K562 (cell line): Measurements from ENCODE around the gene PLEKHA6. TPM values are rescaled to one million over a fixed set of nuclear protein-coding genes. Genes with fewer than 3 reads are reported as not detected.
A peak's percentile ranks its signal among the peaks of the same experiment; 100 is the strongest.

Source experiments
- ATAC-seq: fragments of 200-7000 bp; cut with Tn5 transposase; 3 replicates; pipeline ENCODE4 v1.9.1; 2020; ENCODE audit warnings: moderate library complexity
- BruUV-seq: library from RNA; stranded (reverse); fragments of 400-500 nt; replicated peaks from 2 replicates; lab custom pipeline; 2021; lab: Mats Ljungman, UMichigan
- CTCF ChIA-PET: fragments of 300-600 bp; formaldehyde crosslinking; extraction: SDS; loops from one replicate; lab custom pipeline; 2021; ENCODE audit warnings: low intra/inter-chr PET ratio; lab: Yijun Ruan, JAX
- POLR2A ChIA-PET: fragments of 300-600, 350-650 bp; sonication (Branson Sonifier 250); formaldehyde crosslinking; extraction: SDS; loops from one replicate; lab custom pipeline; 2021; ENCODE audit warnings: antibody characterized with exemption, inconsistent platforms; lab: Yijun Ruan, JAX
- DNase-seq, 4 experiments: peaks; one replicate each; pipeline versions ENCODE4 v3.0.0 to v3.0.0-alpha.2; 2011 to 2018; ENCODE audit warnings: low spot score in 3 of 4, mixed read lengths in 3 of 4; ENCODE audit errors: extremely low read depth in 1 of 4
- FAIRE-seq: peaks from 2 replicates; lab custom pipeline; 2011; peaks lifted over from hg19 to GRCh38; lab: Jason Lieb, UNC
- H2AFZ ChIP-seq: 2 replicates; pipeline ENCODE4 v1.6.0; 2011; ENCODE audit warnings: low read depth, low read length, control low read depth, inconsistent platforms
- H3K27ac ChIP-seq: fragments of 200-600 bp; 3 replicates; pipeline ENCODE4 v1.8.0; 2011; ENCODE audit warnings: low read depth, mild to moderate bottlenecking, control low read depth, inconsistent platforms, low read length, moderate library complexity, mixed read lengths; ENCODE audit errors: extremely low read depth
- H3K27me3 ChIP-seq, 2 experiments: fragments of 300-600 bp in 1 of 2; 2 replicates in 1 of 2; 3 replicates in 1 of 2; pipeline versions ENCODE4 v1.6.0 to v1.8.0; 2011; ENCODE audit warnings: inconsistent platforms in 2 of 2, low read length in 2 of 2, mild to moderate bottlenecking in 1 of 2, mixed read lengths in 1 of 2, moderate library complexity in 1 of 2; ENCODE audit not compliant: control insufficient read depth in 2 of 2, insufficient read depth in 2 of 2
- H3K36me3 ChIP-seq: fragments of 300-600 bp; 3 replicates; pipeline ENCODE4 v1.8.0; 2011; ENCODE audit warnings: mild to moderate bottlenecking, low read length, inconsistent platforms; ENCODE audit not compliant: control insufficient read depth, insufficient read depth
- H3K4me1 ChIP-seq, 2 experiments: fragments of 200-600 bp in 1 of 2; replicated peaks in 1 of 2; 2 replicates in 1 of 2; 3 replicates in 1 of 2; pipeline versions ENCODE4 v1.5.1 to v1.8.0; 2011; ENCODE audit warnings: inconsistent platforms in 2 of 2, low read length in 2 of 2, mild to moderate bottlenecking in 1 of 2, mixed read lengths in 1 of 2, moderate library complexity in 1 of 2; ENCODE audit not compliant: control insufficient read depth in 2 of 2, insufficient read depth in 2 of 2
- H3K4me2 ChIP-seq: 2 replicates; pipeline ENCODE4 v1.6.1; 2011; ENCODE audit warnings: low read length, control low read depth, inconsistent platforms, mixed read lengths; ENCODE audit not compliant: insufficient read depth
- H3K4me3 ChIP-seq: fragments of 200-600 bp; sonication (generic), shearing (Covaris generic); 2 replicates; pipeline ENCODE4 v1.5.1; 2016; ENCODE audit warnings: control low read depth, inconsistent platforms
- H3K79me2 ChIP-seq: fragments of 200-600 bp; 3 replicates; pipeline ENCODE4 v1.8.0; 2011; ENCODE audit warnings: low read length, inconsistent platforms; ENCODE audit not compliant: control insufficient read depth, insufficient read depth
- H3K9ac ChIP-seq, 2 experiments: 2 replicates each; pipeline versions ENCODE4 v1.6.0 to v1.6.1; 2011; ENCODE audit warnings: low read depth in 2 of 2, low read length in 2 of 2, control low read depth in 1 of 2, inconsistent platforms in 1 of 2, mild to moderate bottlenecking in 1 of 2, mixed read lengths in 1 of 2; ENCODE audit not compliant: insufficient read depth in 1 of 2
- H3K9me1 ChIP-seq: one replicate; pipeline ENCODE4 v1.6.0; 2011; ENCODE audit warnings: inconsistent platforms, mild to moderate bottlenecking, low read length, moderate library complexity; ENCODE audit not compliant: control insufficient read depth, insufficient read depth
- H3K9me3 ChIP-seq: replicated peaks from 2 replicates; pipeline ENCODE4 v1.5.1; 2011; ENCODE audit warnings: low read depth, low read length, inconsistent platforms; ENCODE audit not compliant: control insufficient read depth, insufficient read depth
- H4K20me1 ChIP-seq: replicated peaks from 2 replicates; pipeline ENCODE4 v1.6.1; 2011; ENCODE audit warnings: low read length, inconsistent platforms, mixed read lengths; ENCODE audit not compliant: control insufficient read depth, insufficient read depth
- DIDO1 ChIP-seq: fragments of 450-650 bp; IDR thresholded peaks from 2 replicates; pipeline ENCODE4 v1.6.1; 2016; ENCODE audit warnings: low read depth, missing biosample characterization, missing genetic modification characterization
- FIP1L1 ChIP-seq: fragments of 200-400 bp; formaldehyde crosslinking; IDR thresholded peaks from 2 replicates; pipeline ENCODE4 v1.6.1; 2018; ENCODE audit warnings: mild to moderate bottlenecking, low read depth, low read length; ENCODE audit not compliant: poor library complexity, severe bottlenecking
- GTF2A2 ChIP-seq: IDR thresholded peaks from 2 replicates; pipeline ENCODE4 v1.6.1; 2016; ENCODE audit warnings: mild to moderate bottlenecking, missing genetic modification characterization, missing compliant biosample characterization
- MCM3 ChIP-seq: fragments of 450-650 bp; IDR thresholded peaks from 2 replicates; pipeline ENCODE4 v1.6.1; 2016
- SIN3B ChIP-seq: fragments of 450-650 bp; IDR thresholded peaks from 2 replicates; pipeline ENCODE4 v1.6.1; 2017; ENCODE audit warnings: low read depth, mild to moderate bottlenecking, moderate library complexity
- U2AF1 ChIP-seq: fragments of 200-400 bp; formaldehyde crosslinking; optimal IDR thresholded peaks from 2 replicates; pipeline ENCODE3; 2017; ENCODE audit warnings: mild to moderate bottlenecking, low read depth, low read length, moderate library complexity
- ZNF146 ChIP-seq: IDR thresholded peaks from one replicate; pipeline ENCODE4 v1.6.1; 2018; ENCODE audit warnings: missing compliant biosample characterization; ENCODE audit not compliant: unreplicated experiment
- ZNF436 ChIP-seq: fragments of 250-450, 450-650 bp; sonication (Bioruptor Pico); formaldehyde crosslinking; IDR thresholded peaks from 2 replicates; pipeline ENCODE4 v1.7.0; 2020; ENCODE audit warnings: mild to moderate bottlenecking
- WGBS: fragments of 100-300 bp; shearing (Covaris generic); methylation state at CpG from one replicate; pipeline ENCODE4 v1.1.6; 2016; ENCODE audit warnings: low coverage, mixed read lengths; ENCODE audit not compliant: insufficient coverage; ENCODE audit errors: missing lambda C conversion rate; 5-methylcytosine and 5-hydroxymethylcytosine counted together
- in situ Hi-C: fragments of 300-500 bp; cut with MboI; formaldehyde crosslinking; loops from 4 replicates; pipeline ENCODE4 v1.15.0; 2018; ENCODE audit warnings: inconsistent platforms, mixed read lengths
- intact Hi-C: fragments of 100-400 bp; cut with micrococcal nuclease; formaldehyde crosslinking; loops from 2 replicates; pipeline ENCODE4 v1.14.2; 2022
- polyA plus RNA-seq, 8 experiments: library from polyadenylated mRNA; depleted of rRNA in 4 of 8; stranded (reverse) in 5 of 8; unstranded in 3 of 8; fragments of >200 nt; fragmentation: Nextera tagmentation in 2 of 8; fragmentation: Illumina TruSeq in 1 of 8; extraction: Ambion mirVana in 2 of 8; extraction: Trizol in 1 of 8; gene quantifications; 2 replicates each; pipeline versions ENCODE4 v1.2.1 to v1.2.3, GENCODE V29; 2011 to 2014; ENCODE audit warnings: inconsistent platforms in 1 of 8, missing spikeins in 1 of 8
- total RNA-seq, 7 experiments: library from RNA; depleted of rRNA in 6 of 7; stranded (reverse); fragments of >200 nt in 6 of 7; fragmentation: Illumina TruSeq in 2 of 7; extraction: Trizol in 2 of 7; gene quantifications; 2 replicates each; pipeline versions ENCODE4 v1.2.1 to v1.2.3, GENCODE V29; 2011 to 2021; ENCODE audit warnings: low replicate concordance in 1 of 7
- TF ChIP-seq, protein P1 (sequence below): fragments of 450-650 bp; IDR thresholded peaks from 2 replicates; pipeline ENCODE4 v1.6.1; 2017; ENCODE audit warnings: mild to moderate bottlenecking, moderate library complexity
- TF ChIP-seq, protein P2 (sequence below): sonication (generic); formaldehyde crosslinking; IDR thresholded peaks from 2 replicates; pipeline ENCODE4 v1.8.1; 2023; ENCODE audit warnings: mild to moderate bottlenecking, missing genetic modification reagents
- TF ChIP-seq, protein P3 (sequence below): fragments of 450-650 bp; IDR thresholded peaks from 2 replicates; pipeline ENCODE4 v1.6.1; 2018; ENCODE audit warnings: mild to moderate bottlenecking, low read depth; ENCODE audit not compliant: partially characterized antibody
- TF ChIP-seq, protein P4 (sequence below): conservative IDR thresholded peaks from 2 replicates; pipeline ENCODE4 v1.6.1; 2011; ENCODE audit warnings: low read depth, mild to moderate bottlenecking, low read length; ENCODE audit not compliant: control insufficient read depth

Gene PLEKHA6
- total and polyA plus RNA-seq, 9 of the 15 experiments (the other 6 are each of a cell fraction or from before 2014, with no cell fraction given), result under 0.01 to 0.33 (median 0.01) TPM; not detected in 4

DNA sequence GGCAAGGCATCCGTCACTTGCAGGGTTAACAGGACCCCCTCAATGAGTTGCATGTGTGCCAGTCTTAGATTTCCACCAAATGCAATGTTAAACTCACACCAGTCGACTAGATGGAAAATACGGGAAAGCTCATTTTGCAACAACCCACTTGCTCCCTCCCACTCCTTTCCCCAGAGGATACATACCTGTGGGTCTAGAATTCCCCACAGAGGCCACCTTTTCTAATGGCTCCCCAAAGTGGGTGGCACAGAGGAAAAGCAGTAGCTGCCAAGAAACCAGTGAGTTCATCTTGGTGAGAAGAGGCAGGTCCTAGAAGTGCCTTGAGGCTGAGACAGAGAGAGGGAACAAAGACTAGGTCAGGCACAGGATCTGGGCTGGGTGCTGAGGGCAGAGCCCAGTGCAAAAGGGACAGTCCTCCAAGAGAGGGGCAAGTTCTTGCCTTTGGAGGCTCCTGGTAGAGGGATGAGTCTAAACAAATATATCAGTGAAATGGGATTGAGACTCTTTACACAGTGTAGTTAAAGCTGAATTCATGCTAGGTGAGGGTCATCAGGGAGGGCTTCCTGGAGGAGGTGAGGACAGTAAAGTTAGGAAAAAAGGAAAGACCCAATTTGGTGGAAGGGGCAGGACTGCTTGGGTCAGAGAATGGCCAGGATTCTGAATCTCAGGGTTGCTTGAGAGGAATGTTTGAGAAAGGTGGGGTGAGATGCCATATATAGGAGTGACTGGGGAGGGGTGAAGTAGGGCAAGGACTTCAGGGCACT, 167.0 kb downstream of the PLEKHA6 start (continued):
- TF ChIP-seq, protein P1, sequence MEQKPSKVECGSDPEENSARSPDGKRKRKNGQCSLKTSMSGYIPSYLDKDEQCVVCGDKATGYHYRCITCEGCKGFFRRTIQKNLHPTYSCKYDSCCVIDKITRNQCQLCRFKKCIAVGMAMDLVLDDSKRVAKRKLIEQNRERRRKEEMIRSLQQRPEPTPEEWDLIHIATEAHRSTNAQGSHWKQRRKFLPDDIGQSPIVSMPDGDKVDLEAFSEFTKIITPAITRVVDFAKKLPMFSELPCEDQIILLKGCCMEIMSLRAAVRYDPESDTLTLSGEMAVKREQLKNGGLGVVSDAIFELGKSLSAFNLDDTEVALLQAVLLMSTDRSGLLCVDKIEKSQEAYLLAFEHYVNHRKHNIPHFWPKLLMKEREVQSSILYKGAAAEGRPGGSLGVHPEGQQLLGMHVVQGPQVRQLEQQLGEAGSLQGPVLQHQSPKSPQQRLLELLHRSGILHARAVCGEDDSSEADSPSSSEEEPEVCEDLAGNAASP, result no peak
- TF ChIP-seq ZNF436, result peak; percentile 82
- TF ChIP-seq, protein P2, sequence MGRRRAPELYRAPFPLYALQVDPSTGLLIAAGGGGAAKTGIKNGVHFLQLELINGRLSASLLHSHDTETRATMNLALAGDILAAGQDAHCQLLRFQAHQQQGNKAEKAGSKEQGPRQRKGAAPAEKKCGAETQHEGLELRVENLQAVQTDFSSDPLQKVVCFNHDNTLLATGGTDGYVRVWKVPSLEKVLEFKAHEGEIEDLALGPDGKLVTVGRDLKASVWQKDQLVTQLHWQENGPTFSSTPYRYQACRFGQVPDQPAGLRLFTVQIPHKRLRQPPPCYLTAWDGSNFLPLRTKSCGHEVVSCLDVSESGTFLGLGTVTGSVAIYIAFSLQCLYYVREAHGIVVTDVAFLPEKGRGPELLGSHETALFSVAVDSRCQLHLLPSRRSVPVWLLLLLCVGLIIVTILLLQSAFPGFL (CRISPR knock-in tag), result no peak

DNA sequence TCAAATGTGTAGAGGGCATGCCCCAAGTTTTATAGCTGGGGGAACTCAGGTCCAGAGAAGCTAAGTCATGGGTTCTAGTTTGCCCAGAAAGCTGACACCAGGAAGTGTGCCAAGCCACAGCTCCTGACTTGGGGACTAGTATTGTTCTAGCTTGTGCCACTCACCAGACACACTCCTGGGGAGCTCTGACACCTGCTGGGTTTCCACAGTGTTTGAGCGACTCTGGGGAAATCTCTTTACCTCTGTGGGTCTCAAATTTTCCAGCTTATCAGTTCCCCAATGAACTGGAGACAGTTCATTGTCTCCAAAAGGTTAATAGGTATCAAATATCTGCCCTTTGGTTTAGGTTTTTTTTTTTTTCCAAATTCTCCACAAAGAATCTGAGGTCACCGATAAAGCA, 167.7 kb downstream of the PLEKHA6 start:
- ChIA-PET CTCF (no interaction called here), POLR2A (interaction anchor here (0.5 to 1.4 kb wide), 2 partner anchors 56 to 158 kb away, joined by 3 to 6 read pairs; no protein-coding TSS in a partner anchor)
- Histone ChIP-seq H3K36me3 (no peaks in the 10 kb centered on the region), H2AFZ (no peak overlapping the region), H3K9me1 (no peaks in the 10 kb centered on the region), H3K4me1 (peaks cover 0 to 4% of the 10 kb centered on the region in 2 experiments; a peak in 2 of 5 replicates), H3K79me2 (no peaks in the 10 kb centered on the region), H3K4me3 (no peak overlapping the region), H3K9me3 (no peaks in the 10 kb centered on the region; the same call in 1 of the 2 replicates), H3K27me3 (peaks cover 35 to 73% of the 10 kb centered on the region in 2 experiments), H4K20me1 (0 out of 2 replicates have a peak, but pooled peaks cover 4% of the 10 kb centered on the region), H3K9ac (no peak overlapping the region), H3K27ac (no peak overlapping the region), H3K4me2 (no peak overlapping the region)
- intact Hi-C loops, result no loop called here
- DNase-seq (no peak), FAIRE-seq (no peak), ATAC-seq (no peak)
- 0% methylated on average over 2 of the region's 2 CpGs for WGBS
- in situ Hi-C loops, result no loop called here
- BruUV-seq, result no TSS peak
- no peak for TF ChIP-seq GTF2A2 (tag)
- no peak for TF ChIP-seq ZNF146 (CRISPR knock-in tag)
- TF ChIP-seq MCM3, result no peak
- TF ChIP-seq SIN3B, result no peak
- TF ChIP-seq, protein P3, sequence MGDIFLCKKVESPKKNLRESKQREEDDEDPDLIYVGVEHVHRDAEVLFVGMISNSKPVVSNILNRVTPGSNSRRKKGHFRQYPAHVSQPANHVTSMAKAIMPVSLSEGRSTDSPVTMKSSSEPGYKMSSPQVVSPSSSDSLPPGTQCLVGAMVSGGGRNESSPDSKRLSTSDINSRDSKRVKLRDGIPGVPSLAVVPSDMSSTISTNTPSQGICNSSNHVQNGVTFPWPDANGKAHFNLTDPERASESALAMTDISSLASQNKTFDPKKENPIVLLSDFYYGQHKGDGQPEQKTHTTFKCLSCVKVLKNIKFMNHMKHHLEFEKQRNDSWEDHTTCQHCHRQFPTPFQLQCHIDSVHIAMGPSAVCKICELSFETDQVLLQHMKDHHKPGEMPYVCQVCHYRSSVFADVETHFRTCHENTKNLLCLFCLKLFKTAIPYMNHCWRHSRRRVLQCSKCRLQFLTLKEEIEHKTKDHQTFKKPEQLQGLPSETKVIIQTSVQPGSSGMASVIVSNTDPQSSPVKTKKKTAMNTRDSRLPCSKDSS, result no peak
- TF ChIP-seq U2AF1, result no peak
- TF ChIP-seq, protein P4, sequence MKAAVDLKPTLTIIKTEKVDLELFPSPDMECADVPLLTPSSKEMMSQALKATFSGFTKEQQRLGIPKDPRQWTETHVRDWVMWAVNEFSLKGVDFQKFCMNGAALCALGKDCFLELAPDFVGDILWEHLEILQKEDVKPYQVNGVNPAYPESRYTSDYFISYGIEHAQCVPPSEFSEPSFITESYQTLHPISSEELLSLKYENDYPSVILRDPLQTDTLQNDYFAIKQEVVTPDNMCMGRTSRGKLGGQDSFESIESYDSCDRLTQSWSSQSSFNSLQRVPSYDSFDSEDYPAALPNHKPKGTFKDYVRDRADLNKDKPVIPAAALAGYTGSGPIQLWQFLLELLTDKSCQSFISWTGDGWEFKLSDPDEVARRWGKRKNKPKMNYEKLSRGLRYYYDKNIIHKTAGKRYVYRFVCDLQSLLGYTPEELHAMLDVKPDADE, result no peak
- no peak for TF ChIP-seq FIP1L1
- TF ChIP-seq DIDO1, result no peak
